Measurements from ENCODE around the gene EIF4B.
A peak's percentile ranks its signal among the peaks of the same experiment; 100 is the strongest.

Gene EIF4B

DNA sequence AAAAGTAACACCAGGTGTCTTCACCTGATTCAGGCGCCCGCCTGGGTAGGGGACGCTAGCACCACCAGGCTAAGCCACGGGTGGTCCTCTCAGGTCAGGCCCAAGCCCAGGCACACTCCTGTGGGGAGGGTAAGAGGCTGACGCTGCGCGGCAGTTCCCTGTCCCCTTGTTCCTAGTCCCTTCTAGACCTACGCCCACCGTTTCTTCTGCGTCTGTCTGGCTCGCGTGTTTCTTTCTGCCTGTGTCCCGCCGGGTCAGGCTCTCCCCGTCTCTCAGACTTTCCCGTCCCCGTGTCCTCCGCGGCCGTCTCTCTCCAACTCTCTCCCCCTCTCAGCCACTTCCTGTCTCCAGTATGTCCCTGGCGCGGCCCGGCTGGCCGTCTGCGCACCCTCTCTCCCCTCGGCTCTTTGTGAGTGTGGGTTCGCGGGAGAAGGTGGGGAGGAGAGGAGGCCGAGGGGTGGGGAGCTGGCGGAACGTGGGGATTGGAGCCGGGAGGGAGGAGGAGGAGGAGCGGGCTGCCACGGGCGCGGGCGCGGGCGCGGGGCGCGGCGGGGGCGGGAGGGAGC, 40.5 kb downstream of the EIF4B start:
- DNase-seq (ENCODE audit: low spot score), result peak; percentile 52
- Mint-ChIP-seq H3K9me3 (no peaks in the 10 kb centered on the region), H3K27ac (peak overlapping the region; percentile 82), H3K27me3 (ENCODE audit: low read depth) (peaks cover 3% of the 10 kb centered on the region), H3K4me1 (ENCODE audit: low read depth) (peaks cover 17% of the 10 kb centered on the region), H3K4me3 (peak overlapping the region; percentile 97), H3K36me3 (ENCODE audit: low read depth) (peaks cover 11% of the 10 kb centered on the region)

- Mint-ChIP-seq H3K36me3 (ENCODE audit: low read depth) (peaks cover 5% of the 10 kb centered on the region), H3K27ac (no peak overlapping the region), H3K4me3 (peak overlapping the region; percentile 43), H3K9me3 (no peaks in the 10 kb centered on the region), H3K4me1 (ENCODE audit: low read depth) (peaks cover 17% of the 10 kb centered on the region), H3K27me3 (ENCODE audit: low read depth) (peaks cover 3% of the 10 kb centered on the region)
- peak; percentile 78 for DNase-seq (ENCODE audit: low spot score)
Measured at GRCh38 chr12:53047221-53048032, 41.2 kb downstream of the EIF4B start.

DNA sequence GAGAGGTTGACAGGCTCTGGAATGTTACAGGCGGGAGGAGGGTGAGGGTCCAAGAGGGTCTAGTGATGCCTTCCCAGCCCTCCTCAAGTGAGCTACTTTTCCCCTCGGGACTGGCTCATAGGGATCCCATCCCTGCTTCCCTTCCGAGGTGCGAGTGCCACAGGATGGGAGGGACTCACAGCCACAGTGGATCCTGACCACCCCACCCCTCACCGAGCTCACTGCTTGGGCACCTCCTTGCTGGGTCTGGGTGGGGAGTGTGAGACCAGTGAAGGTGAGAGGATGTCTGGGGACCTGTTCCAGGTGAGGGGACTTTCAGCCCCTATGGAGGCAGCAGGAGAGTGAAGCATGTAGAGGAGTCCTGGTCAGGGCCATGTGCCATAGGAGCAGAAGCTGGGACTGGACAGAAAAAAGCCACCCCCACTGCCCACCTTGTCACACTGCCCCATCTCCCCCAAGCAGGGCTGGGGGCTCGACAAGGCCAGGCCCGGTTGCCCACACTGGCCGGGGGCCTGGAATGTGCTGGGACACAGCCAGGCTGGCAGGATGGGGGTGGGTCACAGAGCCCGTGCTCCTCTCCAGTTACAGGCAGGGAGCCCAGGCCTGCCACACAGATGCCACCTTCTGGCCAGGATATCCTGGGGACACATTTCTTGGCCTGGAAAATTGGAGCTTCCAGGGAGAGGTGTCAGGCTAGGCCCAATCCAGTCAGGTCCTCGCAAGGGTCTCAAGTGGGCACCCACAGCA, 42.0 kb downstream of the EIF4B start:
- Mint-ChIP-seq H3K4me3 (peak overlapping the region; percentile 43), H3K4me1 (ENCODE audit: low read depth) (peaks cover 15% of the 10 kb centered on the region), H3K27ac (no peak overlapping the region), H3K36me3 (ENCODE audit: low read depth) (no peaks in the 10 kb centered on the region), H3K27me3 (ENCODE audit: low read depth) (peaks cover 3% of the 10 kb centered on the region), H3K9me3 (no peaks in the 10 kb centered on the region)
- no peak for DNase-seq (ENCODE audit: low spot score)

- Mint-ChIP-seq H3K9me3 (no peaks in the 10 kb centered on the region), H3K27ac (no peak overlapping the region), H3K27me3 (ENCODE audit: low read depth) (peaks cover 3% of the 10 kb centered on the region), H3K4me3 (no peak overlapping the region), H3K36me3 (ENCODE audit: low read depth) (no peaks in the 10 kb centered on the region), H3K4me1 (ENCODE audit: low read depth) (peaks cover 20% of the 10 kb centered on the region)
- DNase-seq (ENCODE audit: low spot score), result no peak
Measured at GRCh38 chr12:53048780-53049401, 42.6 kb downstream of the EIF4B start.

DNA sequence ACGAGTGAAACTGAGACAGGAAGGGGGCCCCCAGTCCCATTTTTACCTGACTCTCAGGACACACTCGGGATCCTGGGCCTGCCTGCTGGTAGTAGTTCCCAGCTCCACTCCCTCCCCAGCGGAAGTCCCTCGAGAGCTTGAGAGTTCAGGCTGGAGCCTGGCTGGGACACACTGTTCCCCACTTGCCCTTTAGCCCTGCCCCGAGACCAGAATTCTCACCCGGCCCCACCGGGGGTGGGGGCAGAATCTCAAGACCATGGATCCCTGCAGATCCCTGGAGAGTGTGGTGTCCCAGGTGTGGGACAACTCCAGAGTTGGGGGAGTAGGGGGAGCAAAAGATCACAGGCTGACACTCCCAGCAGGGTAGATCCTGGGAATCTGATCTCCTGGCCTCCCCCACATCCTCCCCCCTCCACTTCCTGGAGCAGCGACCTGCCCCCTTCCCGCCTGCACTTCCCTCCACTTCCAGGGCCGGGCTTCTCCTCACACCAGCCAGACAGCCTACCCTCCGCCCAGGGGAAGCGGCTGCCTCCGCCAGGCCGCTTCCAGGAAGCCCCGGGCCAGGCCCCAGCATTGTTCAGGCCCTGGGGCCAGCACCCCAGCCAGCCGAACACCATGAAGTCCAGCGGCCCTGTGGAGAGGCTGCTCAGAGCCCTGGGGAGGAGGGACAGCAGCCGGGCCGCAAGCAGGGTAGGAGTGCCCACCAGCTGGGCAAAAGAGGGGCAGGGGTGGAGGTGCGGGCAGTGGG, 43.5 kb downstream of the EIF4B start, which contains the start of gene TNS2:
TNS2 (plus strand) TSS at position 495 of the 748 bp plus-strand sequence; CDS start at position 616, 121 bp downstream.
- Mint-ChIP-seq H3K36me3 (ENCODE audit: low read depth) (no peaks in the 10 kb centered on the region), H3K9me3 (no peaks in the 10 kb centered on the region), H3K4me1 (ENCODE audit: low read depth) (peaks cover 24% of the 10 kb centered on the region), H3K4me3 (no peak within 1 kb of the TSS), H3K27me3 (ENCODE audit: low read depth) (peaks cover 3% of the 10 kb centered on the region), H3K27ac (no peak within 1 kb of the TSS)
- no peak for DNase-seq (ENCODE audit: low spot score)

DNA sequence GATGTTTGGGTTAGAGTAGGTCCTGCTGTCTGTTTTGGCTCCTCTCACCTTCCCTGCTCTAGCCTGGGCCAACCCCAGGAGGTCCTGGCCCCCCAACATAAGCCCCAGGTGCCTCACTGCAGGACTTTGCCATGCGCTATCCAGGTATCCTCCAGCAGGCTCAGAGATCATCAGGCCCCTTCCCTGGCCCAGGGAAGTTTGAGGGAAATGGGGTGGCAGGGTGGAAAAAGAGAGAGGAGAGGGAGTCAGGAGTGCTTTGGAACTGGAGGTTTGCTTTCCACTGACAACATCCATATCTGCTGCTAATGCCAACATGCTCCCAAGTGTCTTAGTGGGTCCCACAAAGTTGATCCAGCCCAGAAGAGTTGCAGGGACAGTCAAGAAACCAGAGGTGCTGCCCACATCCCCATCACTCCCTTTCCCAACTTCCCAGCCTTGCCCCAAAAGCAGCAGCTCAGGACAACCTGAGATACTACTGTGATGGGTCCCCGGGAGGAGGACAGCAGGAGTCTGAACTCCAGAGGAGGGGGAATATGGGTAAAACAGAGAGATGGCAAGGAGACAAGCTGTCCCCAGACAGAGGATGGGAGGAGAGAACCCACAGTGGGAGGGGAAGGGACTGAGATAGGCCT, 44.3 kb downstream of the EIF4B start:
- H3K36me3 Mint-ChIP-seq (ENCODE audit: low read depth), result no peaks in the 10 kb centered on the region
- H3K27me3 Mint-ChIP-seq (ENCODE audit: low read depth), result peaks cover 3% of the 10 kb centered on the region
- H3K4me3 Mint-ChIP-seq, result no peak overlapping the region
- H3K9me3 Mint-ChIP-seq, result no peaks in the 10 kb centered on the region
- H3K27ac Mint-ChIP-seq, result no peak overlapping the region
- DNase-seq (ENCODE audit: low spot score), result no peak
- peaks cover 23% of the 10 kb centered on the region for H3K4me1 Mint-ChIP-seq (ENCODE audit: low read depth)

DNA sequence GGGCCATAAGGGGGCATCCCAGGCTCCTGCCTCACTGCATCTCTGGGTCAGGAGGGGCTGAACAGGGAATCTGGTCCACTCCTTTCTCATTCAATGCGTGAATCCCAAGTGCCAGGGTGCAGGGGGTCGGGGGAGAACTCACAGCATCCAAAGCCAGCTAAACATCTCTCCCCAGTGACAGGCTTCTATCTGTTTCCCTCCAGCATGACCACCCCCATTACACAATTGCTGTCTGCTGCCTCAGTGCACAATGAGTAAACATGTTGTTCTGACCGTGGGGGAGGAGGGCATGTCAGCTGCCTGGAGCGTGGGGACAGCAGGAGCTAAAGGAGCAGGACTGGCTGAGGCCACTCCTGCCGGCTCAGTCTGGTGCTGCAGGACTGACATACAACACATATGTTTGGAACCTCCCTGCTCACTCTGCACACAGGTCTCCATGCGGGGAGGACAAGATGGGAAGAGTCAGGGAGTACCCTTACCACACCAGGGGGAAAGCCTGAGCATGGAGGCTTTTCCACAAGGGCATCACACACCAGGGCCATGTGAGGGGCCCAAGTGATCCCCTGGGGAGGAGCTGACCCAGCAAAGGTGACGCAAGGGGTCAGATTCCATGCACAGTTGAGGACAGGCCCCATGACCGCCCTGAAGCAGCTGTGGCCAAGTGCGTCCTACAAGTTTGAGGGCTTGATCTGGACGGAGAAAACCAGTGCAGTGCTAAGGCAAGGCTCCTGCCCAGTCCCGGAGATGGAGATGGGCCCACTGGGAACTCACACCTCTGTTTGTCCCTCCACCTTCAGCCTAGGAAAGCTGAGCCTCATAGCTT, 45.0 kb downstream of the EIF4B start:
- no peak overlapping the region for H3K4me3 Mint-ChIP-seq
- no peaks in the 10 kb centered on the region for H3K9me3 Mint-ChIP-seq
- no peaks in the 10 kb centered on the region for H3K36me3 Mint-ChIP-seq (ENCODE audit: low read depth)
- peaks cover 18% of the 10 kb centered on the region for H3K4me1 Mint-ChIP-seq (ENCODE audit: low read depth)
- no peaks in the 10 kb centered on the region for H3K27me3 Mint-ChIP-seq (ENCODE audit: low read depth)
- H3K27ac Mint-ChIP-seq, result no peak overlapping the region
- no peak for DNase-seq (ENCODE audit: low spot score)

DNA sequence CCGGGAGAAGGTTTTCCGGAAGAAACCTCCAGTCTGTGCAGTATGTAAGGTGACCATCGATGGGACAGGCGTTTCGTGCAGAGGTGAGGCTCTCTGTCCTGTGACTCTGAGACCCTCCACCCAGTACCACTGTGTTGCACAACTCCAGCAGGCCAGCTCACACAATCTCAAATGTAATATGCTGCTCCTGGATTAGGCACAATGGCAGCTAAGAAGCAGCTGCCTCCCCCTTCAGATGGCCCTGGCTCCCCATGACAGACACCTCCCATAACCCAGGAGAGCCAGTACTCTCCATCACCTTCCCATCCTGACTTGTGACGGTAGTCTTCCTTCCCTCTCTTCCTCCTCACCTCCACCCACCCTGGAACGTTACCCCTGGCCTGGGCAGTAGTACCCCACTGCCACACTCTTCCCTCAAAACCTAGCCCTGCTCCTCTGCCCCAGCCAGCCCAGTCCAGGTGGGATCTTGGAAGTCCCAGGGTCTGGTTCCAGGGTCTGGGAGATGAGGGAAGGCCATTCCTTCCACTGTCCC, 45.7 kb downstream of the EIF4B start:
- Mint-ChIP-seq H3K4me3 (no peak overlapping the region), H3K4me1 (ENCODE audit: low read depth) (peaks cover 14% of the 10 kb centered on the region), H3K27ac (no peak overlapping the region), H3K36me3 (ENCODE audit: low read depth) (no peaks in the 10 kb centered on the region), H3K9me3 (no peaks in the 10 kb centered on the region), H3K27me3 (ENCODE audit: low read depth) (no peaks in the 10 kb centered on the region)
- no peak for DNase-seq (ENCODE audit: low spot score)

DNA sequence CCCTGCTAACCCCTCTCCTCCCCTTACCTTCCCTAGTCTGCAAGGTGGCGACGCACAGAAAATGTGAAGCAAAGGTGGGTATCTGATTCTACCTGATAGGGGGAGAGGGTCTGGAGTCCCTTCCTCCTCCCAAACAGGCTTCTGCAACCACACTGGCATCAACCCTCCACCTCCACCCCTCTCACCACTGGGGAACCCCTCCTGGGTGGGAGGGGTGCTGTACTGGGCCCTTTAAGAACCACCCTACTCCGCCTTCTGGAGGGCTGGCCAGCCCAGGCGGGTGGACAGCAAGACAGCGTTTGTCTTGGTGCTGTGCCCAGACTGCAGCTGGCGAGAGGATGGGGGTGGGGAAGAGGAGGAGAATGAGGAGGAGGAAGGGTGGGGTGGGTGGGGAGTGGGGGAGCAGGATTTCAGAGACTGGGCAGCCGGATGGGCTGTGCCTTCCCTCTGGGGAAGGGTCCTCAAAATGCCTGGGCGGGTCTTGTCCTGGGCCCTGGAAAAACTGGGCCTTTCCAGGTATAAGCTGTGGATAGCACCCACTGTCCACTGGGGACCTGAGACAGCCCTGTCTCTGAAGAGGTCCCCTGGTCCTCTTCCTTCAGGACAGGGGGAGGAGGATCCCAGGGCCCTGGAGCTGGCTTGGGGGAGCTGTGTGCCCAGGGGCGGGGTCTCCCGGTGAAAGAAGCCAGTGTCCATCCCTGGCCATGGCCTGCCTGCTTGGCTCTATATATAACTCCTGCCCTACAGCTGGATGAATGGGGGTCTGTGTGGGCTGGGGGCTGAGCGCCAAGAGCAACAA, 46.4 kb downstream of the EIF4B start:
- no peaks in the 10 kb centered on the region for H3K9me3 Mint-ChIP-seq
- no peak overlapping the region for H3K27ac Mint-ChIP-seq
- no peaks in the 10 kb centered on the region for H3K27me3 Mint-ChIP-seq (ENCODE audit: low read depth)
- no peaks in the 10 kb centered on the region for H3K36me3 Mint-ChIP-seq (ENCODE audit: low read depth)
- no peak overlapping the region for H3K4me3 Mint-ChIP-seq
- no peak for DNase-seq (ENCODE audit: low spot score)
- peaks cover 14% of the 10 kb centered on the region for H3K4me1 Mint-ChIP-seq (ENCODE audit: low read depth)

DNA sequence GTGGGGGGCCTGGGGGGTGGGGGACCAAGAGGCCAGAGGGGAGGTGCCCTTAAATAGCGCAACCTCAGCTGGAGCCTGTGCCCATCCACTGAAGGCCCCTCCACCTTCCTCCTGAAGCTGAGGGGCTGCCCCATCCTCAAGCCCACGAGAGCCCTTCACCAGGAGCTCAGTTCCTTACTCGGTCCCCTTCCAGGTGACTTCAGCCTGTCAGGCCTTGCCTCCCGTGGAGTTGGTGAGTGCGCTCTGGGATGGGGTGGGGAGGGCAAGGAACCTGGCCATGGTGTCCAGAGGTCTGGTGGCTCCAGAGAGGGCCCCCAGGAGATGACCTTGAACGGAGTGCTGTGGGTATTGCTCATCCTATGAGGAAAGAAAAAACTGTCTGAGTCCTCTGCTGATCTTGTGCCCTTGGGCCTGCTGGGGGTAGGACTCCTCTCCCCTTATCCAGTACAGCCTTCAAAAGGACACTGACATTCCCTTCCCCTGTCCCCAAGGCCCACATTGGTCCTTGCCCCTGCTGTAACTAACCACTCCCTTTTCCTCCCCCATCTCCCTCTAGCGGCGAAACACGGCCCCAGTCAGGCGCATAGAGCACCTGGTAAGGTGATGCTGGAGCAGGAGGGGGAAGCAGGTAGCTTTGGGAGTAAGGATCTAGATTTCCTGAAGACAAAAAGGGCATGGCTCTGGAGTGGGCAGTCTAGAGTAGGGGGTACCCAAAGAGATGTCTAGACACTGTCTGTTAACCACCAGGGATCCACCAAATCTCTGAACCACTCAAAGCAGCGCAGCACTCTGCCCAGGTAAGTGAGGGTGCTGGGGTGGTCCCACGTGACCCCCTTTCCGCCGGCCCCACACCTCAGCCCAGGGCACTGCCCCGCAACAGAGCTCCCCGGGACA, 47.2 kb downstream of the EIF4B start:
- DNase-seq (ENCODE audit: low spot score), result peak; percentile 27
- peak overlapping the region; percentile 92 for H3K4me3 Mint-ChIP-seq
- H3K27ac Mint-ChIP-seq, result peak overlapping the region; percentile 92
- no peaks in the 10 kb centered on the region for H3K27me3 Mint-ChIP-seq (ENCODE audit: low read depth)
- no peaks in the 10 kb centered on the region for H3K9me3 Mint-ChIP-seq
- peaks cover 14% of the 10 kb centered on the region for H3K4me1 Mint-ChIP-seq (ENCODE audit: low read depth)
- H3K36me3 Mint-ChIP-seq (ENCODE audit: low read depth), result no peaks in the 10 kb centered on the region

Data from T-helper 2 cell treated with Interferon-gamma antibody and Interleukin-4, amounts not matched to agents 5 μg/mL and 100 μg/mL, for 36 hours (primary cell).